A549 (cell line): ENCODE data around the gene CRMP1. TPM values are rescaled to one million over a fixed set of nuclear protein-coding genes. Genes with fewer than 3 reads are reported as not detected.

Experiments used
- ATAC-seq, 2 experiments: fragments of 200-7000 bp in 1 of 2; fragments of >200 bp in 1 of 2; cut with Nextera tagmentation in 1 of 2; cut with Tn5 transposase in 1 of 2; 3 replicates each; pipeline versions ENCODE4 v1.8.0 to v1.9.1; 2018 to 2020; ENCODE audit warnings: mild to moderate bottlenecking in 1 of 2, moderate library complexity in 1 of 2
- CTCF ChIA-PET: fragments of 300-600 bp; sonication (Branson Sonifier 250); formaldehyde crosslinking; extraction: SDS; loops from one replicate; lab custom pipeline; 2021; ENCODE audit warnings: antibody characterized with exemption, inconsistent platforms; lab: Yijun Ruan, JAX
- POLR2A ChIA-PET: fragments of 350-600 bp; formaldehyde crosslinking; extraction: SDS; loops from one replicate; lab custom pipeline; 2021; ENCODE audit warnings: antibody characterized with exemption, inconsistent platforms; lab: Yijun Ruan, JAX
- DNase-seq, 2 experiments: peaks; one replicate each; pipeline versions ENCODE4 v3.0.0 to v3.0.0-alpha.2; 2011 to 2016; ENCODE audit warnings: low read depth in 1 of 2, low spot score in 1 of 2
- FAIRE-seq: peaks from 2 replicates; lab custom pipeline; 2011; peaks lifted over from hg19 to GRCh38; lab: Jason Lieb, UNC
- H3K27ac ChIP-seq, 2 experiments: fragments of >200 bp; sonication (Bioruptor Twin); formaldehyde crosslinking; 3 replicates each; pipeline ENCODE4 v1.5.1; 2016 to 2017
- H3K4me1 ChIP-seq: fragments of >200 bp; sonication (Bioruptor Twin); formaldehyde crosslinking; 3 replicates; pipeline ENCODE4 v1.6.1; 2016
- H3K4me2 ChIP-seq: fragments of >200 bp; sonication (Bioruptor Twin); formaldehyde crosslinking; 3 replicates; pipeline ENCODE4 v1.6.1; 2016
- H3K4me3 ChIP-seq: fragments of >200 bp; sonication (Bioruptor Twin); formaldehyde crosslinking; 3 replicates; pipeline ENCODE4 v1.5.1; 2016
- H3K9me3 ChIP-seq: fragments of >200 bp; sonication (Bioruptor Twin); formaldehyde crosslinking; 3 replicates; pipeline ENCODE4 v1.6.1; 2016
- BHLHE40 ChIP-seq: IDR thresholded peaks from 2 replicates; pipeline ENCODE4 v1.6.1; 2012; ENCODE audit warnings: low read depth, low read length, inconsistent platforms
- CBX2 ChIP-seq: fragments of 200-600 bp; sonication (generic); IDR thresholded peaks from 2 replicates; pipeline ENCODE4 v1.6.1; 2016; ENCODE audit warnings: low read depth, mild to moderate bottlenecking, borderline replicate concordance
- CEBPB ChIP-seq, 2 experiments: fragments of >200 bp in 1 of 2; sonication (Bioruptor Twin) in 1 of 2; formaldehyde crosslinking in 1 of 2; IDR thresholded peaks; 2 replicates each; pipeline ENCODE4 v1.6.1; 2012 to 2016
- CHD2 ChIP-seq: fragments of 150-350 bp; IDR thresholded peaks from 2 replicates; pipeline ENCODE4 v1.6.1; 2014; ENCODE audit warnings: low read length; ENCODE audit not compliant: partially characterized antibody
- EHMT2 ChIP-seq: fragments of 200-600 bp; sonication (generic); IDR thresholded peaks from 2 replicates; pipeline ENCODE4 v1.6.1; 2016; ENCODE audit warnings: antibody characterized with exemption, low read depth, mild to moderate bottlenecking, moderate library complexity
- FOXS1 ChIP-seq: fragments of 250-450 bp; sonication (Bioruptor Pico); IDR thresholded peaks from 2 replicates; pipeline ENCODE4 v1.5.0; 2020; ENCODE audit warnings: mild to moderate bottlenecking, moderate library complexity
- GATA3 ChIP-seq: IDR thresholded peaks from 2 replicates; pipeline ENCODE4 v1.6.1; 2012; ENCODE audit warnings: borderline replicate concordance
- HDAC2 ChIP-seq: fragments of 200-600 bp; sonication (generic); IDR thresholded peaks from 2 replicates; pipeline ENCODE4 v1.6.1; 2016
- HES2 ChIP-seq: fragments of >200 bp; sonication (Bioruptor Twin); formaldehyde crosslinking; IDR thresholded peaks from 2 replicates; pipeline ENCODE4 v1.6.1; 2016
- KDM5A ChIP-seq: fragments of 200-600 bp; sonication (generic); IDR thresholded peaks from 2 replicates; pipeline ENCODE4 v1.6.1; 2016; ENCODE audit warnings: antibody characterized with exemption, mild to moderate bottlenecking
- MAFK ChIP-seq: fragments of 450-650 bp; IDR thresholded peaks from 2 replicates; pipeline ENCODE4 v1.6.1; 2014; ENCODE audit not compliant: partially characterized antibody
- PBX3 ChIP-seq: IDR thresholded peaks from 2 replicates; pipeline ENCODE4 v1.6.1; 2012
- PHF8 ChIP-seq: fragments of 200-600 bp; sonication (generic); IDR thresholded peaks from 2 replicates; pipeline ENCODE4 v1.6.1; 2016; ENCODE audit warnings: low read depth, mild to moderate bottlenecking, antibody characterized with exemption, moderate library complexity, borderline replicate concordance
- REST ChIP-seq: fragments of 200-600 bp; sonication (generic); IDR thresholded peaks from 2 replicates; pipeline ENCODE4 v1.6.1; 2016; ENCODE audit warnings: antibody characterized with exemption, mild to moderate bottlenecking, moderate library complexity
- RFX5 ChIP-seq: fragments of 450-650 bp; IDR thresholded peaks from 2 replicates; pipeline ENCODE4 v1.7.1; 2014; ENCODE audit warnings: antibody characterized with exemption, mild to moderate bottlenecking, moderate library complexity
- RNF2 ChIP-seq: fragments of 200-600 bp; sonication (generic); IDR thresholded peaks from 2 replicates; pipeline ENCODE4 v1.6.1; 2016; ENCODE audit warnings: low read depth, mild to moderate bottlenecking, antibody characterized with exemption, moderate library complexity, borderline replicate concordance
- SREBF2 ChIP-seq: fragments of 450-650 bp; IDR thresholded peaks from 2 replicates; pipeline ENCODE4 v1.6.1; 2014; ENCODE audit warnings: mild to moderate bottlenecking, moderate library complexity
- TP53 ChIP-seq: fragments of 250-450 bp; sonication (Bioruptor Pico); IDR thresholded peaks from 2 replicates; pipeline ENCODE4 v1.5.0; 2021; ENCODE audit warnings: mild to moderate bottlenecking, moderate library complexity
- ZFP36 ChIP-seq: fragments of 450-650 bp; IDR thresholded peaks from 2 replicates; pipeline ENCODE4 v1.6.1; 2014; ENCODE audit warnings: borderline replicate concordance; ENCODE audit not compliant: partially characterized antibody
- ZNF302 ChIP-seq: fragments of 250-450 bp; sonication (Bioruptor Pico); IDR thresholded peaks from 2 replicates; pipeline ENCODE4 v1.9.0; 2021; ENCODE audit warnings: inconsistent platforms, mild to moderate bottlenecking, moderate library complexity
- ZSCAN20 ChIP-seq: fragments of 250-450 bp; sonication (Bioruptor Pico); IDR thresholded peaks from 2 replicates; pipeline ENCODE4 v1.8.0; 2022; ENCODE audit warnings: mild to moderate bottlenecking, moderate library complexity
- WGBS: methylation state at CpG from one replicate; pipeline ENCODE4 v1.1.6; 2017; ENCODE audit errors: missing lambda C conversion rate; 5-methylcytosine and 5-hydroxymethylcytosine counted together
- polyA plus RNA-seq, 4 experiments: library from polyadenylated mRNA; depleted of rRNA in 3 of 4; stranded (reverse); fragments of >200 nt; fragmentation: RNase III in 1 of 4; extraction: RNeasy Plus Mini Kit Qiagen cat#74134 plus additional on column Dnase treatment in 1 of 4; gene quantifications; 2 replicates in 3 of 4; 3 replicates in 1 of 4; pipeline ENCODE4 v1.2.3, GENCODE V29; 2011 to 2017

The CRMP1 gene
- polyA plus RNA-seq, 2 of the 4 experiments (the other 2 are of a cell fraction) = 0.74 to 0.80 TPM

GRCh38 chr4:5836943-5837342 lies 55.9 kb downstream of the CRMP1 start:
- Histone ChIP-seq H3K4me3 (no peak overlapping the region), H3K27ac (no peak overlapping the region), H3K4me1 (no peaks in the 10 kb centered on the region), H3K4me2 (no peak overlapping the region), H3K9me3 (no peaks in the 10 kb centered on the region)
- ATAC-seq (no peak), DNase-seq (no peak), FAIRE-seq (no peak)
- TF ChIP-seq TP53 (CRISPR knock-in tag) (no peak), PBX3 (no peak), SREBF2 (no peak)
- 21% methylated on average over 3 of the region's 3 CpGs for WGBS
- ChIA-PET POLR2A (no interaction called here), CTCF (interaction anchor here (0.6 kb wide), 1 partner anchor 791 kb away, joined by 3 read pairs; no protein-coding TSS in a partner anchor)

GRCh38 chr4:5828005-5828391 lies 64.9 kb downstream of the CRMP1 start:
- H3K4me3 ChIP-seq = no peak overlapping the region
- ATAC-seq = no peak
- no peak for FAIRE-seq
- CTCF ChIA-PET = no interaction called here
- TF ChIP-seq ZSCAN20 (CRISPR knock-in tag) (no peak), EHMT2 (no peak), MAFK (no peak), FOXS1 (CRISPR knock-in tag) (no peak), RNF2 (no peak), PHF8 (no peak)
- TF ChIP-seq, all 56 proteins: peak for 0
- Histone ChIP-seq H3K4me1 (no peaks in the 10 kb centered on the region), H3K9me3 (no peaks in the 10 kb centered on the region), H3K4me2 (no peak overlapping the region), H3K27ac (no peak overlapping the region)
- 94% methylated on average over 11 of the region's 11 CpGs for WGBS
- POLR2A ChIA-PET = no interaction called here
- no peak for DNase-seq

GRCh38 chr4:5827108-5828004 lies 65.5 kb downstream of the CRMP1 start:
- H3K4me1 ChIP-seq = no peaks in the 10 kb centered on the region
- CTCF ChIA-PET = interaction anchor here (0.6 kb wide), 1 partner anchor 778 kb away, joined by 3 read pairs; no protein-coding TSS in a partner anchor
- TF ChIP-seq HDAC2 = no peak
- no peak for TF ChIP-seq BHLHE40
- TF ChIP-seq CBX2 = no peak
- no peak for TF ChIP-seq ZNF302 (CRISPR knock-in tag)
- TF ChIP-seq KDM5A = no peak
- TF ChIP-seq GATA3 = no peak
- TF ChIP-seq, all 56 proteins: peak for 0
- ATAC-seq = no peak
- H3K4me3 ChIP-seq = no peak overlapping the region
- H3K9me3 ChIP-seq = no peaks in the 10 kb centered on the region
- no peak for DNase-seq
- POLR2A ChIA-PET = no interaction called here
- FAIRE-seq = no peak
- H3K27ac ChIP-seq = no peak overlapping the region
- H3K4me2 ChIP-seq = no peak overlapping the region
- WGBS = 91% methylated on average over 17 of the region's 19 CpGs

GRCh38 chr4:5826437-5827107 lies 66.3 kb downstream of the CRMP1 start:
- no peak overlapping the region for H3K4me2 ChIP-seq
- TF ChIP-seq REST (no peak), RFX5 (no peak), PHF8 (no peak), CHD2 (no peak), CEBPB (IDR thresholded peaks at IDR 0.05) (no peak), ZFP36 (no peak), HES2 (no peak), CBX2 (no peak)
- H3K4me1 ChIP-seq = no peaks in the 10 kb centered on the region
- no peak for FAIRE-seq
- no peak overlapping the region for H3K4me3 ChIP-seq
- ChIA-PET CTCF (interaction anchor here (0.6 kb wide), 1 partner anchor 777 kb away, joined by 3 read pairs; no protein-coding TSS in a partner anchor), POLR2A (no interaction called here)
- no peak for ATAC-seq
- no peak overlapping the region for H3K27ac ChIP-seq
- no peak for DNase-seq
- WGBS = 71% methylated on average over 4 of the region's 5 CpGs
- no peaks in the 10 kb centered on the region for H3K9me3 ChIP-seq
